HG02884 (cell line): ENCODE data around the gene RSBN1.
A peak's percentile ranks its signal among the peaks of the same experiment; 100 is the strongest.
"Not testable (repeated sequence)": the region's sequence is repeated elsewhere in the genome, so short reads cannot be mapped to it uniquely, and the experiment has no call there.

Experiments
- ATAC-seq: cut with Tn5 transposase; IDR thresholded peaks from one replicate; pipeline ENCODE4 v1.9.1; 2021; ENCODE audit warnings: mild to moderate bottlenecking, moderate library complexity; ENCODE audit not compliant: unreplicated experiment

Gene RSBN1

DNA sequence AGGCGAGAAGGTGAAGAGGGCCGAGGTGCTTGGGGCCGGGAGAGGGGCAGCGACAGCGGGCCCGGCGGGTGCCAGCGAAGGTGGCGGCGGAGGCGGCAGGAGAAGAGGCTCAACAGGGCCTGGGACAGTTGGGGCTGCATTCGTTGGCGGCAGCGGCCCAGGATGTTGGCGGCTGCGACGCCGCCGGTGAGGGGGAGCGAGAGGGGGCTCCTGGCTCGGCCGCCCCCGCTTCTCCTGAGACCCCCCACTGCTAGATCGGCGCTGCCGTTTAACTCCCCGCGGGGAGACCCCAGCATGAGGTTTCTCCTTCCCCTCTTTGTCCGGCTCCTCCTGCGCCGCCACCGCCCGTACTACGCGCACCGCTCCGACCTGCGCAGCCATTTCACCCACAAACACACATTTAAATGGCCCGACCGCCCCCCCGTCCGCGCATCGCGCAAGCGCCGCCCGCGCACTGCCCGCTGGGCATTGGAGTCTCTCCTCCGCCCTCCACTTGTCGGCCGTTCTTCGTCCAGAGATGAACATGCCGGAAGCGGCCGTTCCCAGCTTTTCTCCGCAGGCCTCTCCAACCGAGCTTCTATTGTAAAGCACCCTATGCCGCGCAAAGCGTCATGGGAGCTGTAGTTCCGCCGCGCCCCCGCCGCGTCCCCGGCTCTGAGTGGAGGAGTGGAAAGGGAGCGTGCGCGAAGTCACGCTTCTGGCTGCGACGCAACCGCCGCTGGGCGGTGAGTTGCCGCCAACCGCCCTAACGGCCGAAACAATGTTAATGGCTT is at the start of gene RSBN1:
TSS of gene RSBN1 (minus strand) at position 589 of the 773 bp plus-strand sequence. CDS start at position 525, 64 bp downstream.
- peak; percentile 91 for ATAC-seq

DNA sequence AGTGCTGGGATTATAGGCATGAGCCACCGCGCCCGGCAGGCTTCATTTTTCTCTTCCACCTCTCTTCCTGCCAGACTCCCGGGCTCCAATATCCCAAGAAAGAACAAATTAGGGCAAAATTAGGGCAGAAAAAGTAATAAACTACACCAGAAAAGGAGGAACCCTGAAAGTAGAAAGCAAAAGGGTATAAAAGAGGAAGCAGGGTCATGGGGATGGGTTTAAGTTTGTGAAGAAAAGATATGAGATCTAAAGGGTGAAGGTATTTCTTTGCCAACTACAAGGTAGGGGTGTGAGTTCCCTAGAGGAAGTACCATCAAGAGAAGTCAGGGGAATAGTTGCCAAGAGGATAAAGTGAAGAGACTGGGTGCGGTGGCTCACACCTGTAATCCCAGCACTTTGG is 49.4 kb upstream of the RSBN1 start:
- ATAC-seq = no peak

DNA sequence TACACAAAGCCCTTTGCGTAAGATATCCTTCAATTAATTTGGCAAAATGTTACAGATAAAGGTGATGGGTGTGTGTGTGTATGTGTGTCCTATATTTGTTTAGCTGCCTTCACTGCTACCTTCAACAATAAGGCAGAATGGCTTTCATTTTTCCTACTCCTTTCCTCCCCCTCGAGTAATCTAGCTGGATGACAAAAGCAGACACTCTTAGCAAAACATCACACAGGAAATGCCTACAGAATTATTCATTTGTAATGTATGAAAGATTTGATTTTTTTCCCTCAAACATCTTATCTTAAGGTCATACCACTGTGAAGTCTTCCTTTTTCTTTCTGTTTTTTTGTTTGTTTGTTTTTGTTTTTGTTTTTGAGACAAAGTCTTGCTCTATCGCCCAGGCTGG is 48.6 kb upstream of the RSBN1 start:
- no peak for ATAC-seq

DNA sequence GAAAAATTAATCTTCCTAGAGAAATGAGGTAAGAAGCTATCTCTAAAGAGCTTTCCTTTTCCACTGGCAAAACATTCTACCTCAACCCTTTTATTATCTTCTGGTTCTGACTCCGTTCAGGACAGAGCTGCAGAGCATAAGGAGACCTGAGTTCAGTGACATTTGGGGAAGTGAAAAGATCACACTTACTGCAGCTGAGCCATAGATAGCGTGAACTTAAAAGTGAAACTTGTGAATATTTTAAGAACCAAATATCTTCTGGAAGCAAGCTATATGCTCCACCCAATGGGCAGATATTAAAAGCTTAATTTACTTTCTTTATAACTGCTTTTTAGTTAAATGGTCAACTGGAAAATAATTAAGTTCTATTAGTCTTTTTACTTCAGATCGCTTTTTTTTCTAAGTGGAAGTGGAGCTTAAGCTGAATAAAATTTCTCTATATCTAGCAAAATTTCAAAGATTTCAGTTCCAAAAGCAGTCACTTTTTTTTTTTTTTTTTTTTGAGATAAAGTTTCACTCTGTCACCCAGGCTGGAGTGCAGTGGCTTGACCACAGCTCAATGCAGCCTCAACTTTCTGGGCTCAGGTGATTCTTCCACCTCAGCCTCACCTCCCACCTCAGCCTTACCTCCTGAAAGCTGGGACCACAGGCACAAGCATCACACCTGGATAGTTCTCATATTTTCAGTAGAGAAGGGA is 47.4 kb upstream of the RSBN1 start:
- ATAC-seq = peak; percentile 89

DNA sequence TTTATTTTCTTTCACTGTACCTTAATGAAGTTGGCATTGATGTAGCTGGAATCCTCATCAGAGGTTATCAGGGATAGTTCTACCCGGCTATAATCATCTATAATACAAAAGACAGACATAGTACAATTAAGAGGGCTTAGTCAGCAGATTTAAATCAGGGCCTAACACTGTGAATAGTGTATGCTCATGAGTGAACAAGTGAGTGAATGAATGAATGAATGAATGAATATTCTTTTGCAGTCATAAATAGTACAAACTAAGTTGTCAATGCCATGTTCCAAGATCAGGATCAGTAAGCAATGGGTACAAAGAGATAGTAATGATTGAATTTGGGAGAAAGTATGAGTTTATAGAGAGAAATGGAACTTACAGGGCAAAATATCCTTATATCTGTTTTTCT is 46.7 kb upstream of the RSBN1 start:
- no peak for ATAC-seq

DNA sequence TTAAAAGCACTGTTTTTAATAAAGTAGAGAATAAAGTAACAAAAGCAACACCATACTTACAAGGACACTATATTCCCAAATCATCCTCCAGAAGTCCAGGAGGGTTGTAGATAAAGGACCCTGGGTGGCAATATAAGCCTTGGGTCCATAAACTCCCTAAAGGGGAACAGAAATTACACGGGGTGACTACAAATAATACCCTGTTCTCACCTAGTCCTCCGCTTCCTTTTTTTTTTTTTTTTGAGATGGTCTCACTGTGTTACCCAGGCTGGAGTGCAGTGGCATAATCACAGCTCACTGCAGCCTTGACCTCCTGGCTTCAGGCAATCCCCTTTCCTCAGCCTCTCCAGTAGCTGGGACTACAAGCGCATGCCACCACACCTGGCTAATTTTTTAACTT is 46.1 kb upstream of the RSBN1 start:
- ATAC-seq = no peak

DNA sequence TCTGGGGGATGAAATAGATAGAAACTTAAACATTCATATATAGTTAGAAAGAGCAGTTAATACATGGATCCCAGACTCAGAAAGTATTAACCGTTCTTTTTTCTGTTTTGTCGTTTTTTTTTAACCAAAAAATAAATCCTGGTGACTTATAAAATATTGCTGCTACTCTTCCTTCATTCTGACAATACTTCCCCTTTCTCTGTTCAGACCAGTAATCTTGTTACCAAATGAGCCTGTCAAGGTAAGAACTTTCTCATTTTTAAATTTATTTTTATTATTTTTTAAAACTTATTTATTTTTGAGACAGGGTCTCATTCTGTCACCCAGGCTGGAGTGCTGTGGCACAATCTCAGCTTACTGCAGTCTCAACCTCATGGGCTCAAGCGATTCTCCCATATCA is 45.5 kb upstream of the RSBN1 start:
- no peak for ATAC-seq

DNA sequence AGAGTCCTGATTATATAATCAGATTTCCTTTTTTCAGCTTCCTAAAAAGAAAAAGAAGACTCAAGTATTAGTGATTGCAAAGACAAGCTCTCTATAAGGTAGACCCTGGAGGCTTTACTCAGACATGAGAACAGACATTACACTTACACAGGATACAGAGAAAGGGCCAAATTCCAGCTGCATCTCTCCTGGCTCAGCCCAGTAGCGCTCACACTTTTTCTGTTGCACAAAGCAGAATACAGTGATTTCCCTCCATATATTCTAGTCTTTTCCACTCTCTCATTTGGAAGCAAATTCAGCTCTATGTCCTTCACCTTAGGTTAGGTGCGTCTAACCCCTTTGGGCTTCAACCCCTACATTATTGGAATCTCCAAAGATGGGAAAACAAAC is 44.1 kb upstream of the RSBN1 start:
- ATAC-seq = no peak

DNA sequence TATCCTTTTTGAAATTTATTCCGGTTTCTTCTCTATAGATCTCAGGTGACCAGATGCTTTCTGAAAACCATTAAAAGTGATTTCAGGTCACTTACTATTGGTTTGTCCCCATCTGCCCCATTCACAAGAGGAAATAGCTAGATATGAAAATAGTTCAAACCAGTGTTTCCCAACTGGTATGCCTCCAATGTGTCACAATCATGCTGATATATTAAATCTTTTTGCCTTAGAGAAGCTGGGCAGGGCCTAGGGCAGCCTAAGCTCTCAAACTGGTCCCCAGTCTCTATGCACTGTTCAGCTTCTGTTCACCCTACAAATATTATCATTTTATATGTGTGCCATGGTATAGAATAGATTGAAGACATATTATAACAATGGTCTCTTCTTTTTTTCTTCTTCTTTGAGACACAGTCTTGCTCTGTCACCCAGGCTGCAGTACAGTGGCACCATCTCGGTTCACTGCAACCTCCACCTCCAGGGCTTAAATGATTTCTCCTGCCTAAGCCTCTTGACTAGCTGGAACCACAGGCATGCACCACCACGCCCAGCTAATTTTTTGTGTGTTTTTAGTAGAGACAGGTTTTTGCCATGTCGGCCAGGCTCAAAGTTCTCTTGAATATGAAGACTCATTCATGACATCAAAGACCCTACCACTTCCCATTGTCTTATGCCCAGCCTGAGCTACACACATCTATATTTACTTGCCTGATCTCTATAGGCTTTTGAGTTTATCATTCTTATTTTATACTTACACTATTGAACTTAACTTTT is 43.5 kb upstream of the RSBN1 start:
- no peak for ATAC-seq

DNA sequence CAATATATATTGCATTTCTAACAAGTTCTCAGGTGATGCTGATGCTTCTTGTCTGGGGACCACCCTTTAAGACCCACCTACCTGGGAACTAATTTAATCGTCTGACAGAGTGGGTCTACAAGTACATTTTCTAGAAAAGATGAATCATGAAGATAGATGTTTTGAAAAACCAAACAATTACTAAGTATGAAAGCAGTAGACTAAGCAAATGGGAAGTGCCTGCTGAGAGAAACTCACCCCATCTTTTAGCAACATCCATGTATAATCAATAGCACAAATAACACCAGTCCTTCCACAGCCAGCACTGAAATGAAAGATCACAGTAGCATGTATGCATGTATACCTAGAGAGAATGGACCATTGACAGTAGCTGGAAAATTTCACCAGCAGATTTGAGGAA is 42.0 kb upstream of the RSBN1 start:
- ATAC-seq = no peak

DNA sequence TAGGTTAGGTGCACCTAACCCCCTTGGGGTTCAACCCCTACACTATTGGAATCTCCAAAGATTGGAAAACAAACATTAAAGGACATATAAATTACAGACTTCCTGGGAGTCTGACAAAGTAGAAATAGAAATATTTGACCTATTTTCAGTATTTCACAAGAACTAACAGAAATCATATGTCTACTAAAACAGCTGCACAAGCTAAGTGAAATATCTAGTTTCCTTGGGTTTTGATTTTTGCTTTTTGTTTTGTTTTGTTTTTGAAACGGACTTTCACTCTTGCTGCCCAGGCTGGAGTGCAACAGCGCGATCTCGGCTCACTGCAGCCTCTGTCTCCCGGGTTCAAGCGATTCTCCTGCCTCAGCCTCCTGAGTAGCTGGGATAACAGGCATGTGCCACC is 40.4 kb upstream of the RSBN1 start:
- not testable (repeated sequence) for ATAC-seq

DNA sequence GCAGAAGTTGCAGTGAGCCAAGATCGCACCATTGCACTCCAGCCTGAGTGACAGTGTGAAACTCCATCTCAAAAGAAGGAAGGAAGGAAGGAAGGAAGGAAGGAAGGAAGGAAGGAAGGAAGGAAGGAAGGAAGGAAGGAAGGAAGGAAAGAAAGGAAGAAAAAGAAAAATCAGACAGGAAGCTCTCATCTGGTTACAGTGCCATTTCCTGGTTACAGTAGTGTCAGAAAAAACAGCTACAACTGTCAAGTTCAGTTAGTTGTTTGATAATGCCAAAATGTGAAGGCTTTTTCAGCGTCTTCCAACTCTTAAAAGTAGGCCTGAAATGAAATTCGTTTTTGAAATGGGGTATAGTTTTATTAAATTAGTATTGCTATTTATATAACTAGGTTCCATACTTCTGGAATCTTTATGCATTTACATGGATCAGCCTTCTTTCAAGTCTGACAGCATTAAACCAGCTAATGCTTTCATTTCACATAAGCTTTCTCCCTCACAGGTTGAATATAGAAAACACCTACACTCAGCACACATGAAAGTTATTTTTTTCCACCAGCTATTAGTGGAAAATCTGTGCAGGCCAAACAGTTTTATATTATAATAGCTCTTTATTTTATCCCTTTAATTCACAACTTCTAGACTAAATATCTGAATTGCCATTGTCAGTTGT is 38.0 kb upstream of the RSBN1 start:
- no peak for ATAC-seq

DNA sequence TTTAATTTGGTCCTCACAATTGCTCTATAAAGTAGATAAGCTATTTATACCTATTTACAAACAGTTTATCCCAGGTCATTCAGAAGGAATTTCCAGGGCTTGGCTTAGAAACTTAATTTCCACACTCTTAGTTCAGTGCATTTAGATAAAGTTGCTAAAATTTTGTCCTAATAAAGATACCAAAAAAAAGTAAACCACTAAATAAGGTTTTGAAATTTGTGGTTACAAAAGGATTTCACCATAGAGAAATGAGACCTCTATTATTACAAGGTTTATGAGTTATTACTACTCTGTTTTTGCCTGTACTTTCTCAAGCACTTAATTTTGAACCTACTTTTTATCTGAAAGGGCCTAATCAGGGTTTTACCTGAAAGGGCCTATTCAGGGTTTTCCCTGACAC is 36.8 kb upstream of the RSBN1 start:
- no peak for ATAC-seq

DNA sequence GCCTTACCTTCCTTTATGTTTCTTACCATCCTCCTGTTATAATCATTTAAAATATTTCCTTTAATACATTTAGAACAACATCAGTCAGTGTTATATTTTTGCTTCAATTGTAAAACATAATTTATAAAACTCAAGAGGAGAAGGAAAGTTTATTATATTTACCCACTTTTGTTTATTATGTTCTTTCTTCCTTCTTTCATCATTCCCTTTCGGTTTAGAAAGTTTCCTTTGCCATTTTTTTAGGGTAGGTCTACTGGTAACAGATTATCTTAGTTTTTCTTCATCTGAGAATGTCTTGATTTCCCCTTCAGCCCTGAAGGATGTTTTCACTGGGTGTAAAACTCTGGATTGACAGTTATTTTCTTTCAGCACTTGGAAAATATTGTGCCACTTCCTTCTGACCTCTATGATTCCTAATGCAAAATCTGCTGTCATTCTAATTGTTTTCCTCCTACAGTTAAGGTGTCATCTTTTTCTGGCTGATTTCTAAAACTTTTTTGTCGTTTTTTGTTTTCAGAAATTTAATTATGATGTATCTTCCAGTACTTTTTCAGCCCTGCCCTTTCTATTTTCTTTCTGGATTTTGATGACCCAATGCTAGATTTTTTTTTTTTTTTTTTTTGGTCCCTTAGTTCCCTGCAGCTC is 34.2 kb upstream of the RSBN1 start:
- no peak for ATAC-seq

DNA sequence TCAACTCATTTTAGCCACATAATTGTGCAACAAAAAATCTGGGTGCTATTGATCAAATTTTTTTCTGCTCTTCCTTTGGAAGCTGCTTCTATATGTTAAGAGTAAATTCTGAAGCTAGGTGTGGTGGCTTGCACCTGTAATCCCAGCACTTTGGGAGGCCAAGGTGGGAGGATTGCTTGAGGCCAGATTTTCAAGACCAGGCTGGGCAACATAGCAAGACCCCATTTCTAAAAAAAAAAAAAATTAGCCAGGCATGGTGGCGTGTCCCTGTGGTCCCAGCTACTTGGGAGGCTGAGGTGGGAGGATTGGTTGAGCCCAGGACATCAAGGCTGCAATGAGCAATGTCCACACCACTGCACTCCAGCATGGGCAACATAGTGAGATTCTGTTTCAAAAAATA is 24.3 kb upstream of the RSBN1 start:
- ATAC-seq = no peak

DNA sequence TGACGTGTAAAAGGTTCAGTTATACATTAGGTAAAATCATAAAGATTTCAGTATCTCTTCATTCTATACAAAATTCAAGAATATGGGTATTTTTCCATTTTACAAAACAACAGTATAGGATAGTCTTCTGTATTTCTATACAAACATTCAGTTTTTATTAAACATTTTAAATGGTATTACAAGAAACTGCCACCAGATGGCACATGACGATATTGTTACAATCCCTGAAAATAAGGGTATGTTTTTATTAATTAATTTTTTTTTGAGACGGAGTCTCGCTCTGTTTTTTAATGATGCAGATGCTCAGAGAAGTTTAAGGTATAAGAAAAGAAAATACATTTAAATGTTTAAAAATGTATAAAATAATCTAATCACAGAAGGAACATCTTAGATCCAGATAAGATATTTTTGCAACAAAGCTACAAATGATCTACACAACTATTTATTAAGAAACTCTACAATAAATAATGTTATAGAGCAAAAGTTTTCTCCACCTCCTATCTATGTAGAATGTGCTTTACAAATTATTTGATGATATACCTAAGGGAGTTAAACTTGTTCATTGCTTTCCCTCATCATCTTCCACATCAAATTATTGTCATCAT is 23.5 kb upstream of the RSBN1 start:
- no peak for ATAC-seq

DNA sequence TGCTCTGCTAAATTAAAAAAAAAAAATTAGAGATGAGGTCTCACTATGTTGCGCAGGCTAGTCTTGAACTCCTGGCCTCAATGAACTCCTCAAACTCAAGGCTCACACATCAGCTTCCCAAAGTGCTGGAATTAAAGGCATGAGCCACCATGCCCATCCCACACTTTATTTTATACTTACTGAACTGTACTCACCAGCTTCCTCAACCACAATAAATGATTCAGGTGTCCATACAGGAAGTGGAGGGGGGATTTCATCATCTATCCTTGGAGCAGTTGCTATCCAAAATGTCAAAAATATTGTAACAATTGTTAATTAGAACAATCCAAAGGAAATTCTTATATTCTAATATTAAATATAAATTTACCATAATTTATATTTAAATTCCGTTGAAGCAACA is 22.4 kb upstream of the RSBN1 start:
- ATAC-seq = no peak

DNA sequence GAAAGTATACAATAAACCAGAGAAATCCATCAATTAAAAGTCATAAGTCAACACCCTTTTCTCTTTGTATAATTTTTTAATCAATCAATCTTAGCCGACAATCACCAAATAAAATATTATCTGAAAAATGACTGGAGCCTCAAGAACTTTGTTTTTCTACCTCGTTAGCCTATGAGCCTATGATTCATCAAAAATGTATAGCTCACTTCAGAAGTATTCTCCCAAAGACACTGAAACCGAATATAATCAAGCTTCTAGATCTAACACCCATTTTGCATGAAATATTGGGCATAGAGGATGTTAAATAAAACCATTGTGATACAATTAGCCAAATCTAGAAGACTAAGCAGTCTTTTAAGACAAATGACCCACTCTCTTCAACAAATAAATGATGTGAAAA is 17.8 kb upstream of the RSBN1 start:
- ATAC-seq = no peak

DNA sequence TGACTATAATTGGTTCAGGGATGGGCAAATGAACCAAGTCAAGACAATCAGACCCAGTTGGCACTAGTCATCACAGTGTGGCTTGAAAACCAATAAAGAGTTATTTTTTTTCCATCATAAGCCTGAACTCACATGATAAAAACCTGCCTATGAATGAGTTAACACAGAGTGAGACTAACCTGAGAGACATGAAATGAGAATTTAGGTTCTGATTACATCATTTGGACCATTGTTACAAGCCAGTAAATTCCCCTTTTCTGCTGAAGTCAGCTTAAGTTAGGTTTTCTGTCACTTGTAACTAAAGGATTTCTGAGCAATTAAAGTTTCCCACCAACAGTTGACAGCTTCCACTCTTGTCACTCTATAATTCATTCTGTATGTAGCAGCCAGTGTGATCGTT is 9.6 kb upstream of the RSBN1 start:
- no peak for ATAC-seq

DNA sequence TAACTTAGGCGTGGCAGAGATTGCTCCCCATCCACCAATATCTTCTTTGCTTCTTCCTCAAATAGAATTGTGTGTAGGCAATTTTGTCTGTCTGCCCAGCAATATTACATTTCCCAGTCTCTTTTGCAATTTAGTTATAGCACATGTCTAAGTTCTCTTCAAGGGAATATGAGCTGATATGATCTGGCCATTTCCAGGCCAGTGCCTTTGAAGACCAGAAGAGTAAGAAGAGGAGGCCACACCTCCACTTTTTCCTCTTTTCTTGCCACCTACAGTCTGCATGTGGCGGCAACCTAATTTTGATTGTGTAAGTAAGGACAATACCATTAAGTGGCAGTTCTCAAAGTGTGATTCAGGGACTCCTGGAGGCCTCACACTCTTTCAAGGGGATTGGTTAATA is 6.3 kb upstream of the RSBN1 start:
- no peak for ATAC-seq
